K562 (cell line): ENCODE data around the gene TMEM107. TPM values are rescaled to one million over a fixed set of nuclear protein-coding genes. Genes with fewer than 3 reads are reported as not detected.

Experiments
- CBFA2T2 ChIP-seq: fragments of 450-650 bp; conservative IDR thresholded peaks from 2 replicates; pipeline ENCODE4 v1.6.1; 2017; ENCODE audit warnings: mild to moderate bottlenecking
- CEBPB ChIP-seq: fragments of 450-650 bp; IDR thresholded peaks from 2 replicates; pipeline ENCODE4 v1.6.1; 2016; ENCODE audit warnings: missing genetic modification characterization, missing compliant biosample characterization
- FOXP1 ChIP-seq: sonication (generic); formaldehyde crosslinking; IDR thresholded peaks from 2 replicates; pipeline ENCODE4 v1.8.0; 2022; ENCODE audit warnings: mild to moderate bottlenecking, missing genetic modification reagents
- KHSRP ChIP-seq: fragments of 450-650 bp; IDR thresholded peaks from 2 replicates; pipeline ENCODE4 v1.6.1; 2017
- MITF ChIP-seq: IDR thresholded peaks from 2 replicates; pipeline ENCODE4 v1.6.1; 2014; ENCODE audit warnings: antibody characterized with exemption
- MTF1 ChIP-seq: fragments of 250-450 bp; sonication (Bioruptor Pico); IDR thresholded peaks from 2 replicates; pipeline ENCODE4 v1.9.0; 2021; ENCODE audit warnings: moderate library complexity, mild to moderate bottlenecking, inconsistent platforms, borderline replicate concordance
- NCOR1 ChIP-seq: fragments of 450-650 bp; IDR thresholded peaks from 2 replicates; pipeline ENCODE4 v1.6.1; 2016; ENCODE audit warnings: mild to moderate bottlenecking, moderate library complexity
- PHF20 ChIP-seq: fragments of 450-650 bp; IDR thresholded peaks from 2 replicates; pipeline ENCODE4 v1.6.1; 2018; ENCODE audit not compliant: partially characterized antibody
- PTTG1 ChIP-seq: fragments of 450-650 bp; IDR thresholded peaks from 2 replicates; pipeline ENCODE4 v1.6.1; 2016; ENCODE audit warnings: low read depth, mild to moderate bottlenecking, missing genetic modification characterization, missing compliant biosample characterization
- TBL1XR1 ChIP-seq, 2 experiments: IDR thresholded peaks; 2 replicates each; pipeline ENCODE4 v1.6.1; 2012; ENCODE audit warnings: improper control_type of control experiment in 2 of 2, low read length in 2 of 2, mild to moderate bottlenecking in 1 of 2
- YY1 ChIP-seq, 3 experiments: IDR thresholded peaks; 2 replicates each; pipeline ENCODE4 v1.6.1; 2011; ENCODE audit warnings: low read length in 2 of 3, mild to moderate bottlenecking in 2 of 3, moderate library complexity in 2 of 3, borderline replicate concordance in 1 of 3, control low read depth in 1 of 3, low read depth in 1 of 3; ENCODE audit not compliant: insufficient read depth in 3 of 3, insufficient replicate concordance in 2 of 3, control insufficient read depth in 1 of 3, insufficient read length in 1 of 3; ENCODE audit errors: extremely low read depth in 1 of 3
- polyA plus RNA-seq, 8 experiments: library from polyadenylated mRNA; depleted of rRNA in 4 of 8; stranded (reverse) in 5 of 8; unstranded in 3 of 8; fragments of >200 nt; fragmentation: Nextera tagmentation in 2 of 8; fragmentation: Illumina TruSeq in 1 of 8; extraction: Ambion mirVana in 2 of 8; extraction: Trizol in 1 of 8; gene quantifications; 2 replicates each; pipeline versions ENCODE4 v1.2.1 to v1.2.3, GENCODE V29; 2011 to 2014; ENCODE audit warnings: inconsistent platforms in 1 of 8, missing spikeins in 1 of 8
- total RNA-seq, 7 experiments: library from RNA; depleted of rRNA in 6 of 7; stranded (reverse); fragments of >200 nt in 6 of 7; fragmentation: Illumina TruSeq in 2 of 7; extraction: Trizol in 2 of 7; gene quantifications; 2 replicates each; pipeline versions ENCODE4 v1.2.1 to v1.2.3, GENCODE V29; 2011 to 2021; ENCODE audit warnings: low replicate concordance in 1 of 7
- TF ChIP-seq, protein P1 (sequence below): fragments of 250-450 bp; sonication (Bioruptor Pico); IDR thresholded peaks from 2 replicates; pipeline ENCODE4 v1.5.1; 2021; ENCODE audit warnings: mild to moderate bottlenecking

The TMEM107 gene
- total and polyA plus RNA-seq, 9 of the 15 experiments (the other 6 are each of a cell fraction or from before 2014, with no cell fraction given) = 7.1 to 26.2 (median 16.9) TPM

GRCh38 chr17:8185582-8186445, 9.6 kb upstream of the TMEM107 start (continued):
- no peak for TF ChIP-seq MITF
- no peak for TF ChIP-seq CBFA2T2
- TF ChIP-seq TBL1XR1 (IDR thresholded peaks at IDR 0.05; ENCODE audit: low read length in 2 of 2) = peak in 1 of 2 experiments; percentile 77; a peak in 1 of 4 replicates
- TF ChIP-seq PHF20 = no peak
- TF ChIP-seq NCOR1 = no peak
- no peak for TF ChIP-seq PTTG1 (tag)
- no peak for TF ChIP-seq MTF1
- peak in 1 of 3 experiments; percentile 11 for TF ChIP-seq YY1 (IDR thresholded peaks at IDR 0.05; ENCODE audit: borderline replicate concordance in 1 of 3, control insufficient read depth in 1 of 3, extremely low read depth in 1 of 3, insufficient read depth in 3 of 3, insufficient read length in 1 of 3, insufficient replicate concordance in 2 of 3, low read depth in 1 of 3, low read length in 2 of 3)
- peak; percentile 41; the same call in 1 of the 2 replicates for TF ChIP-seq CEBPB (tag)
- TF ChIP-seq KHSRP = no peak
- no peak for TF ChIP-seq FOXP1 (CRISPR knock-in tag)
- TF ChIP-seq, protein P1, sequence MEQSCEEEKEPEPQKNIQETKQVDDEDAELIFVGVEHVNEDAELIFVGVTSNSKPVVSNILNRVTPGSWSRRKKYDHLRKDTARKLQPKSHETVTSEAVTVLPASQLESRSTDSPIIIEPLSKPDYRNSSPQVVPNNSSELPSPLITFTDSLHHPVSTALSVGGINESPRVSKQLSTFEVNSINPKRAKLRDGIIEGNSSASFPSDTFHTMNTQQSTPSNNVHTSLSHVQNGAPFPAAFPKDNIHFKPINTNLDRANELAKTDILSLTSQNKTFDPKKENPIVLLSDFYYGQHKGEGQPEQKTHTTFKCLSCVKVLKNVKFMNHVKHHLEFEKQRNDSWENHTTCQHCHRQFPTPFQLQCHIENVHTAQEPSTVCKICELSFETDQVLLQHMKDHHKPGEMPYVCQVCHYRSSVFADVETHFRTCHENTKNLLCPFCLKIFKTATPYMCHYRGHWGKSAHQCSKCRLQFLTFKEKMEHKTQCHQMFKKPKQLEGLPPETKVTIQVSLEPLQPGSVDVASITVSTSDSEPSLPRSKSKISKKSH (CRISPR knock-in tag) = no peak
